GM21367 (cell line): ENCODE measurements around the gene SLC35F1.

Experiments used
- ATAC-seq: cut with Tn5 transposase; IDR thresholded peaks from one replicate; pipeline ENCODE4 v1.9.1; 2021; ENCODE audit not compliant: unreplicated experiment

Gene SLC35F1

GRCh38 chr6:118186672-118187567, 279.9 kb downstream of the SLC35F1 start:
- ATAC-seq = peak; percentile 56

DNA sequence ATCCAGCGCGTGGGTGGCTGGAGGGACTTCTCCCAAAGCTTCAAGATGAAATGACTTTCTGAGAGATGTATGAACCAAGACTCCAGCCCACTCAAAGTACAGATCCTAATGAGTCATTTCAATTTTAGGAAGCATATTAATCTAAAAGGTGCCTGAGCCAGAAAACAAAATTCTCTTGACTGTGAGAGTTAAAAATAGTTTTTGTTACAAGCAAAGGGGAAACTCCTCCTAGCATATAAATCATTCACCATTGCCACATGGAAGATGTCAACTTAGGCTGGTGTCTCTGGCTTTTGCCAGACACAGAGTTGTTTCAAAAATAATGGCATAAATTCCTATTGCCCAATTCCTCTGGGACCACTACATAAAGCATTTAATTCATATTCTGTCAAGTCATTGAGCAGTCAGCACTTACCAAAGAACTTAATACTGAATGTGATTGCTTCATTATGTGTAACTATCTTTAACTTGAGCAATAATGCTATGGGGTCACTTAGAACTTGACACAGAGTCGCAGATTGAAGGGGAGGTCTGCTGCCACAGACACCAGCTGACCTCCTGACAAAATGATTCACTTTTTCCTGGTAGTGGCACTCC, 280.6 kb downstream of the SLC35F1 start:
- ATAC-seq = peak; percentile 33

DNA sequence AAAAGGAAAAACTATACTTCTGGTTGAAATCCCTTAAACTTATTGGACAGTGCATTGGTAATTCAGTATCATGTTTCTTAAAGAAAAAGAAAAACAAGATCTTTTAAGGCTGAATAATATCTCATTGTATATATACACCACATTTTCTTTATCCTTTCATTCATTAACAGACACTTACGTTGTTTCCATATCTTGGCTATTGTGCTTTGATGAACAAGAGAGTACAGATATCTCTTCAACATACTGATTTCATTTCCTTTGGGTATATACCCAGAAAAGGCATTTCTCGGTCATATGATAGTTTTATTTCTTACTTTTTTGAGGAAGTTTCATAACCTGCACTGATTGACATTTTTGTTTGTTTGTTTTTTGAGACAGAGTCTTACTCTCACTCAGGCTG, 281.5 kb downstream of the SLC35F1 start:
- no peak for ATAC-seq

- ATAC-seq = no peak
These were observed 290.5 kb downstream of the SLC35F1 start for GRCh38 chr6:118197539-118197938.

- no peak for ATAC-seq
These were observed 291.7 kb downstream of the SLC35F1 start for GRCh38 chr6:118198746-118199145.

DNA sequence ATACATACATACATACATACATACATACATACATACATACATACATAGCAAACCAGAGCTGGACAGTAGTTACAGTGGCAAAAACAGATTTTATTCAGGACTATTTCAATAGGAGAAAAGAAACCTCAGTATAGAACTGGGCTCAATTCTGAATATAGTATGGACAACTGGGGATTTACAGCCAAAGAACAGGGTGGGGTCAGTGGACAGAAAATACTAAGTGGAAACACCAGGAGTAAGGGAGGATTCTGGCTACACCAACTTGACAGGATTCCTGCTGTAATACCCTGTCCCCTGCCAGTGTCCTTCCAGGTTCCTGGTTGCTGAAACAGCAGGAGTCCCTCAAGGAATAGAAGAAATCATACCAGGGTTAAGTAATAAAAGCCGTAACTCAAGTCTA, 293.1 kb downstream of the SLC35F1 start:
- ATAC-seq = no peak

GRCh38 chr6:118202517-118202916, 295.5 kb downstream of the SLC35F1 start:
- ATAC-seq = no peak

DNA sequence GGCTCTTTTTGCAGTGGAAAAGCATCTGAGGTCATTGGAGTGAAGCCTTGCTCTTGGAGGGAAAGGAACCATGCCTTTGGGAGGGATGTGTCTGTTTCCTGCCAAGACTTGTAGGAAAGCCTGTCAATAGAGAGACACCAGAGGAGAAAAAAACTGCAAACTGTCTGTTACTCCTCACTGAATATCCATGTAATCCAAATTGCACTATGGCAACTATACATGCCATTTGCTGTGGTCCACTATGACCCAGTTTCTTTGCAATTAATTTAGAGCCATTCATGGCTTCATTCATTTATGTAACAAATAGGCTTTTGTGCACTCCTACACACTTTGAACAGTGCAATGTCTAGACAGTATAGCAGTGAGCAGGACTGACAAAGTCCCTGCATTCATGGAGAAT, 296.5 kb downstream of the SLC35F1 start:
- no peak for ATAC-seq

- ATAC-seq = no peak
These were observed 299.2 kb downstream of the SLC35F1 start for GRCh38 chr6:118206221-118206620.

DNA sequence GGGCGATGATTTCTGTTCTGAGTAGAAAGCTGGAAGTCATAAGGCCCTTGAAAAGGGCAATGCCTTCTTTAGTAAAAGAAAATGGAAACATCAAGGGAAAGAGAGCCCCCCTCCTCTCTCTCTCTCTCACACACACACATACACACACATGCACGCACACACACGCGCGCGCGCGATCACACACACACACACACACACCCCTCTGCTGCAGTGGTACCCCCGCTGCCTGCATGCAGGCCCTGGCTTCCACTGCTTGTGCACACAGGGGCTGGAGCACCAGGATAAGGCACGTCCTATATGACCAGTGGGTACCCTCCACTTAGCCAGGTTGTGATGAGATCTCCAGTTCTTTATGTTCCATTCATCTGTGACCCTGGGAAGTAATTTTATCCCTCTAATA, 300.9 kb downstream of the SLC35F1 start:
- no peak for ATAC-seq

GRCh38 chr6:118212451-118213173, 305.5 kb downstream of the SLC35F1 start:
- no peak for ATAC-seq

DNA sequence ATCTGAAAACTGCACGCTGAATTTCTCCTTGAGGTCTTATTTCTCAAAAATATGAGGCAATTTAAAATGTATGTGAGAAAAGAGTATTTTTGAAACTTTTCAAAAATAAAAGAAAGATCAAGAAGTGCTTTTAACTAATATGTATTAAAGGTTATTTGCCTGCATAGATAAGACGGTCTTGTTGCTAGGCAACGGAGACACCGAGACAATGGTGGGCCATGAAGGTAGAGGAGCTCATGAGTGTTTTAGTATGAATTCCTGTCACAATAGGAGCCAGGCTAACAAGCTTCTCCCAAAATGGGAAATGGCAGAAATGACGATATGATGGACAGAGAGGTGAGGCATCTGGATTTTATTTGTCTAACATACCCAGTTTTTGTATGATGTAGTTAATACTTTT, 308.2 kb downstream of the SLC35F1 start:
- ATAC-seq = no peak

DNA sequence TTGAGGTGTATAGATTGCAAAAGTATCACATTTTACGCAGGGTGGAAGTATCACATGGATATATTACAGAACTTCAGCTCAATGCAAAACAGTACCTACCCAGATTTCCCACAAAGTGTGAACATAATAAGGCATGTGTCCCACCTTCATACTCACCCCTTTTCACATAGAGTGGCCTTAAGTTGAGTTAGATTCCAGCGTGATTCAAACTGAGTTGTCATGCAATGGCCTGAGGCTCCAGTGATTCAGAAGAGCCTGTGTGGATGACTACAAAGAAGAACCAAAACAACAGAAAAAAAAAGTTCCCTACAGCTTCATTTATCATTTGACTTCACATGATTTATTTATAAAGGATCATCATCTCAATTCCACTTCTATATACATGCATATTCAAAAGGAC, 309.7 kb downstream of the SLC35F1 start:
- no peak for ATAC-seq

DNA sequence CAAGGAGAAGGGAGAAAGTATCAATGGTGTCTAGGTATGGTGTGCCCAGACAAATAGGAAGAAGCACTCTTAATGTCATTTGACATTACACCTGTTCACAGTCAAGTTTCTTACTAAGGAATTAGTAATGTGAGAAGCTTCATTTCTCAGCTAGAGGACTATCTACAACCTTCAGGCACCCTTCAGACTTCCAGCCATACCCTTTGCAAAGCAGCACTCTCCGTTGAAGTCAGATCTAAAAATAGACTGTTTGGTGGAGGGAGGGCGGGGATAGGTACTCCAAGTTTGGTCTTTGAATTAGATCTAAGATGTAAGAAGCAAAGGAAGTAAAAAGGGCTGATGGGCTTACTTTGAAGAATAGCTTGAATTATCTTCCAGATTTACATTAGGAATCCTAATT, 311.1 kb downstream of the SLC35F1 start:
- no peak for ATAC-seq

GRCh38 chr6:118220429-118221128, 313.5 kb downstream of the SLC35F1 start:
- no peak for ATAC-seq

DNA sequence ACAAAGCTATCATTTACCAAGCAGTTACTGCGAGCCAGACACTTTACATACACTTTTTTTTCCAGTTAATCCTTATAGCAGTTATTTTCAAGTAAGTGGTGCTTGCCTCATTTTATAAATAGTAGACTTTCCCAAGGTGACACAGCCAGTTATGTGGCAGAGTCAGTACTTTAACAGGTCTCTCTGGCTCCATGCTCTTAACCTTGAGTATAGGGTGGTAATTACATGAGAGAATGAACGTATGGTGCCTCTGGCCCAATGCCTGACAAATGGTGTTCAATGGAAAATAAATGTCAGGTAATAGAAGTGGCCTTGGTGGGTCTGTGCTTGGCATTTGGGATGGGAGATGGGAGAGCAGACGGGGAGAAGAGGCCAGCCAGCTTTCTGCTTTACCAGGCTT, 316.3 kb downstream of the SLC35F1 start:
- ATAC-seq = no peak

DNA sequence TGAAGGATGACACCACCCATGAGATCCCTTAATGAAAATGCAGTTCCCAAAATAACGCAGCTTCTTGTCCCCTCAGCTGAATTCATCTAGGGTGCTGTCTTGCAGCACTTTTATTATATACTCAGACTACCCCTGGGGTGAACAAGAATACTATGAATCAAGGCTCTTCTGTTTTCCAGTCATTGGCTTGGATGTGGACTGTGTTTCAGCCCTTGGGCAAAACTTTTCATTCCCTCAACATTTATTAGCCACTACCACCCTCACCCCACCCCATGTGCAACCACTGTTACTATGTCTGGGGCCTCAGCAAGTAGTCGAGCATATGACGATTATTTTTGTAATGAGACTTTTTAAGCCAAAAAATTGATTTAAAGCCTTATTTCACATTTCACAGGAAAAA, 321.8 kb downstream of the SLC35F1 start:
- no peak for ATAC-seq

GRCh38 chr6:118240878-118241528, 333.9 kb downstream of the SLC35F1 start:
- peak; percentile 88 for ATAC-seq

GRCh38 chr6:118246406-118246805, 339.3 kb downstream of the SLC35F1 start:
- ATAC-seq = no peak

DNA sequence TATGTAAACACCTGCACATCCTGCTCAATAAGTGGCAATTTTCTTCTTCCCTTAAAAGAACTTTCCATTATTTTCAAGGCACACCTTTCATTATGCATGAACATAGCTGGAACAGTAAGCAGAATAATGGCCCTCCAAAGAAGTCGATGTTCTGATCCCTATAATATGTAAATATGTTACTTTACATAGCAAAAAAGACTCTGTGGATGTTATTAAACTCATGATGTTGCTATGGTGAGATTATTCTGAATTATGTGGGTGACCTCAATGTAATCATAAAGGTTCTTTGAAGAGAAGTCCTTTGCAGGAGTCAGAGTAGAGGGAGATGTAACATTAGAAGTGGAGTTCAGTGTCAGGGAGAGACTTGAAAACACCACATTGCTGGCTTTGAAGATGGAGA, 341.1 kb downstream of the SLC35F1 start:
- no peak for ATAC-seq

DNA sequence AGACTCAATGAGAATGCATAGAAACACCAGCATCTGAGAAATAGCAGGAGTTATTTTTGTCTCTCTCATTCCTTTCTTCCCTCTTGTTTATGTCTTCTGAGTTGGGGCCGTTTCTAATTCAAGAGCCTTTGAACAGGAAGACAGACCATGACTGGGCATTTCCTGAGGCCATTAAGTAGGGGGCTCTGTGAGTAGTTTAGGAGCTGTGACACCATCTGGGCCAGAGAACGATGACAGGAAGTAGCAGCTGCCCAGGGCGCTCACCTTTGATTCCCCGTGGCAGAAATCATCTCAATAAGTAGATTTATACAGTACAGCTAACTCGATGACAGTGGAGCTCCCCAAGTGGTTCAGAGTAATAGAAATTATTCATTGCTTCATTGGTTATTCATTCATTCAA, 342.6 kb downstream of the SLC35F1 start:
- ATAC-seq = no peak
